NOMO-1 (cell line): ENCODE results near the gene AGFG2.

Experiments used
- DNase-seq, 2 experiments: peaks; one replicate each; lab custom pipeline; 2025; ENCODE audit not compliant: unreplicated experiment in 2 of 2; lab: John Stamatoyannopoulos, UW

The AGFG2 gene

DNA sequence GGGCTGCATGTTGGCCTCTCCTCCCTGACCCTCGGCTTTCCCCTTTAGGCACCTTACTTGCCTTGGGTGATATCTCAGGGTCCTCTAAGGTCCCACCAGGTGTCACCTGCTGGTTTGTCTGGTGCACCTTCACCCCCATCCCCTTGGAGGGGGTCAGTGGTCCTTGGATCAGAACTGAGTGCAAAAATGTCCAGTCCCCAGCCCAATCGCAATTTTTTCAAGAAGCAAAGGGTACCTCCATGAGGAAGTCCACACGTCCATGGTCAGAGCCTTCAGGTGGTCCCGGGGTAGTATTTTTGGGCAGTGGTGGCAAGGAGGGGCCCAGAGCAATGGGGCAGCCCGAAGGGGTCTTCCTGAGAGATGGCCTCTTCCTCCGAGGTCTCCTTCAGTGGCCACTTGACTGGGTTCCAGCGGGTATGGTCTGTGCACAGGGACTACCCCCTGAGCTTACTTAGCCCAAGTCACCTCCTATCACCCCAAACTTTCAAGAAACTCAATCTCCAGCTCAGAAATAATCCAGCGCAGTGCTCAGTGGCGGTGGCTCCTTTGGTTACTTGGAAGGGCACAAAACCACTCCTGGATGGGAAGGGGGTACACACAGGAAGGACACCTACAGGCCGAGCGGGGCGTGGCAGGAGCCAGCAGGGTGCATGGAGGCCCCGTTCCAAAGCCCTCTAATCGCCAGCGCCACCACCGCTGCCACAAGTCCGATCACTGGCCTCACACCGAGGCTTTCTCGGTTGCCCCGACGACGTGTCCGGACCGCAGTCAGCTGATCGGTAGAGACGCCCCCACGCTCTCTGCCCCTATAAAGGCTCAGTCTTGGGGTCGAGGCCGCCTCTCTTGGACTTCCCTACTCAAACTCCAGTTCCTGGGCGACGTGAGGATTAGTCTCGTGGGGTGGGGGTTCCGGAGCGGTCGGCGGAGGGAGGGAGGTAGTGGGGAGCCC is 30.2 kb downstream of the AGFG2 start:
- DNase-seq = peak; percentile 46 to 63

DNA sequence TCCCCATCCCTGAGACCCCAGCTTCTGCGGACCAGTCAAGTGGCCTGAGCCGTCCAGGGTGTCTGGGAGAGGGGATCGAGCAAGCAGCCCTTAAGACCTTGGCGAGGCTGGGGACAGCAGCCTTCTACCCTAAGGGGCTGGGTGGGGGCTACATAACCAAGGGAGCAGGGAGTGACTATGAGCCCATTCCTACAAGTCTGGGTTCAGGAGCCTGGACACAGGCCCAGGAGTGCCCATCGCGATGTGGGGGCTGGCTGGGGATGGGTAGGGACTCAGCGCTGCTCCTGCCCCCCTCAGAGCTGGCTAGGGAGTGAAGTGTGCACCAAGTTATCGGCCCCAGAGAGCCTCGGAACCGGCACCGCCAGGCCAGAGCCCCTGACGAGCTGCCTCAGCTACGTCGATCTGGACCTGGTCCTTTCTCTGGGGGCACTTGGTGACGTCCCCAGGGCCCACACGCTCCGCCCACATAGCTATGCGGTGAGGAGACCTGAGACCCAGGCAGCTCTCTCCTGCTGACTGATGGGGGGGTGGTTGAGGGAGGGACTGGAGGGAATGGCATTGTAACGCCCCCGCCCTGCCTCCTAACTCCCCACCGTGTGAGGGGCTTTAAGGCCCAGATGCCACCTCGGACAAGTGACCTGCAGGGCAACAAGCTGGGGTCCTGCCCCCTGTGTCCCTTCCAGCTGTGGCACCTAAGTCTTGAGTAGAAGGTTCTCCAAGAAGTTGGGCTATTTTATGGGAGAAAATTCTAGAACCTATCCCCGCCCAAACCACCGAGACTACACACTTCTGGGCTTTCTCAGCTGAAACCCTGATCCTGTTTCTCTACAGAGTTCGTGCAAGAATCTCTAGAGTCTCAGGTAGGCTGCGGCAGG is 32.2 kb downstream of the AGFG2 start:
- DNase-seq = no peak

DNA sequence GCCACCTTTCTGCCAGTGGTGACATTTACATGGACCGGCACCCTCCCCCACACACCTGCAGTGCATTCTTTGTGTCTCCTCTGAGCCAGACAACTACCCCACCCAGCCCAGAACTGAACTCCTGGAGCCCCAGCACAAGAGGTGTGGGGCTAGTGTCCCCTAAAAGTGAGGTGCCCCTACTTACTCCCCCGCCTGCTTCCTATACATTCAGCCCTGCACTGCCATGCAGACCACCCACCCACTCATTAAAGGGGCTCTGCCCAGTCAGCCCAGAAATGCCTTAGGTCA is 32.8 kb downstream of the AGFG2 start:
- no peak for DNase-seq

DNA sequence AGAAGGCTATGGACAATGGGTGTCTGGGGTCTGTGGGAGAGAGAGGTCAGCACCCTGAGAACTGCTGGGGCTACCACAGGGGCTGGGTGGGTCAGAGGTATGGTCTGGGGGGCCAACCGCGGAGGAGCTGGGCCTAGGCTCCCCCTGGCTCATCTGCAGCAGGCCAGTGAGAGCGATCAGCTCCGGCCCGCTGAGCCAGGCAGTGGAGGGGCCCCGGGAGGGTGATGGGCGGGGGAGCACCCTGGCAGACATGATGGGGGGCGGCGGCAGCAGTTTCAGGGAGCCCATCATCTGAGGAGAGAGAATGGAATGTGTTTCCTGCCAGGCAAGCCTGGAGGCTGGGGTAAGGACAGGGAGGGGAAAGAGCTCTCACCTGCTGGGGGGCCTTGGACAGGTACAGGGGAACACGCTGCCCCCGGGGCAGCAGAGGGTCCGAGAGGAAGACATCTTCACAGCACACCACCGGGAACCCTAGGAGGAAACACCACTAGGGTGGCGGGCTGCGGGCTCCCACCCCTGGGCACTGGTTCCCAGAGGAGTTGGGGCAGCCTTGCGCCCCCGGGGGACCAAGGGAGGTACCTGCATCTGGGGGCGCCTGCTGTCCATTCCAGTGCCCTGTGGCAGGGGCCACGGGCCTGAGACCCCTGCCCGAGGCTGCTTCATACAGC is 33.4 kb downstream of the AGFG2 start:
- DNase-seq = no peak

DNA sequence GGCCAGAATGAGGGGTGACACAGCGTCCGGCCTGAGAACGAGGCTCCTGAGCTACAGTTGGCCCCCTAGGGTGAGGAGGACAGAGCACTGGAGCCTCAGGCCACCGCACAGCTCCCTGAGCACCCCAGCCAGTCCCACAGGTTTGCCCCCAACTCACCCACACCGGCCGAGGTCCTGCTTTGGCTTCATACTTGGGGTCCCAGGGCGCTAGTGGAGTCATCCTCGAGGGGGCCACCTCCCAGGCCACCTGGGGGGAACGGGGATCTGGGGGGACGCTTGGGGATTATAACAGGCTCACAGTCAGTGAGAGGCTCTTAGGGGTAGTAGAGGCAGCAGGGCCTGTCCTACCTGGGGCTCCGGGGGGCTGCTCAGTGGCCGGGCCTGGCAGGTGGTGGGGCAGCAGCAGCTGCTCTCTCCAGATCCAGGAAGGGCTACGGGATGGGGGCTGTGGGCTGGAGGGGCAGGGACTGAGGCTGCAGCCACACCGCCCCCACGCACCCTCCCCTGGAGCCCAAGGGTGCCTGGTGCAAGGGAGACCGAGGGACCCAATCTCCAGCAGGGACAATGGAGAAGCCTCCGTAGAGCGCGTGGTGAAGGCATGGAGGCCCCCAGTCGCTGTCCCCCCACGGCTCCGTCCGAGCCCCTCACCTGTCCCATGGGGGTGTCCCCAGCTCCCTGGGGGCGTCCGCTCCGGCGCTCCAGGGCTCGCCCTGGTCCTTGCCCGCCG is 34.1 kb downstream of the AGFG2 start:
- no peak for DNase-seq

DNA sequence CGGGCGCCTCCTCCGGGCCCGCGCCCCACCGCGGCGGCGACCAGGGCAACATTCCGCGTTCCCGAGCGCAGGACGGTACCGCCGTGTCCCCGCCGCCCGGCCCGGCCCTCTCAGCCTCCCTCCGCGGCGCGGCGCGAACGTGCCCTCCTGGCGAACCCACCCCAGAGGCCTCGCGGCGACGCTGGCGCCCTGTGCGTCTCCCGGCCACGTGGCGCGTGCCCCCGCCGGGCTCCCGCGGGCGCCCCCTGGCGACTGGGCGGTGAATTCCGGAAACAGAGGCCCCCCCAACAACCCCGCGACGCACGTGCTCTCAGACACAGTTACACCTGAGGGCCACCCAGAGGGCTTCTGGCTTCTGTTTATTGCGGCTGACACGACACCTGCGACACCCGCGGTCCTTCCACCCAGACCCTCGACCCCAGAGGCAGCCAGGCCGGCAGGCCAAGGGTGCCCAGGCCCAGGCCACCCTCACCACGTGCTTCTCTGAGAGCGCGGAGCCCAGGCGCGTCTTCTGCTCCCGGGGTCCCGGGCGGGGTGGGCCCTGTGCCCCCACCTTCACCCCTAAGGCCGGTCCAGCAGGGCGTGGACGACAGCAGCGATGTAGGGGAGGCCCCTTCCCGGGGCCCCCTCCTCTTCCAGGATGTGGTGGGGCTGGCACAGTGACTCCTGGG is 34.8 kb downstream of the AGFG2 start, which contains the start of gene SAP25:
Gene SAP25 (minus strand): TSS at position 210 of the 671 bp plus-strand sequence. CDS start 158 bp downstream, at position 52.
- no peak for DNase-seq

DNA sequence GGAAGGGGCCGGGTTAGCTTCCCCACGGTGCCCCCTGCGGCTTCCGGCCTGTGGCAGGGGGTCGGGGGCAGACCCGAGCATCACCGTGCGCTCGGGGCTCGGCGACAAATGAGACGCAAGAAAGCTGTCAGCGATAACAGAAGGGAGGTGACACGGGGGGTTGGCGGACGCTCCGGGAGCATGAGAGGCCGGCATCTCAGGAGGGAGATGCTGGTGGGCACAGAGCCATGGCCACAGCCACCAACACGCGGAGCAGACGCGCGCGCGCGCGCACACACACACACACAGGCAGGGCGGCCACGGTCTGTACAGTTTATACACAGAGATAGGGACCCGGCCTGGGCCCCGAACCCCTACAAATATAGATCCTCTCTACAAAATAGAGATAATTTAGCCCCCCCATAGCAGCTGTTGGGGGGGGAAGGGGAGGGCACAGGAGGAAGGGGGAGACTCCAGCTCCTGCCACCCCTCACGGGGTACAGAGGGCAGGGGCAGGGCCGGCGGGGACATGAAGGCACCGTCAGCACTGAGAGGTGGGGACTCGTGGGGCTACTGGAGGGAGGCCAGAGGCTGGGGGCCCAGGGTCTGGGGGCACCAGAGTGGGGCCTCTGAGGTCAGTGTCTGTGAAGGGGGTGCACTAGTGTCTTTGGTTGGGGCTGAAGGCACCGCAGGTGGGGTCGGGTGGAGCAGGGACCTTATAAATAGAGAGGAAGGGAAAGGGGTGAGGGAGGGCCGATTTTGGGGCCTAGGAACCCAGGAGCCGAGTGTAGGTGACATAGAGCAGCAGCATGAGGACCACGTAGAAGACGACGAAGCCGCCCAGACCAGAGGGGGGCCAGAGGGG is 35.6 kb downstream of the AGFG2 start:
- DNase-seq = no peak

DNA sequence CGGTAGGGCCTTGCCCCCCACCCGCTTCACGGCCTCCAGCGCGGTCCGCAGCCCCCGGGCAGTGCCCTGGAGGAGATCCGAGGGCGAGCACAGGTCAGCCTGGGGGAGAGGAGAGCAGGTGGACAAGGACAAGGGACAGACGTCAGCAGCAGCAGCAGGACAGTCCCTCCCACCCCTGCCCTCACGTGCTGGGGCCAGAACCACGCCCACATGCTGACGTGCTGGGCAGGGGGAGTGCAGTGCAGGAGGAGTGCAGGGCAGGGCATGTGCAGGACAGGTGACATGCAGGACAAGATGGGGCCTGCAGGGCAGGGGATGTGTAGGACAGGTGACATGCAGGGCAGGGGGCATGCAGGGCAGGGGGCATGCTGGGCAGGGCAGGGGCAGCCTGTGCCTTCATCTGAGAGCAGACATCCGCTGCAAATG is 36.2 kb downstream of the AGFG2 start:
- DNase-seq = no peak

DNA sequence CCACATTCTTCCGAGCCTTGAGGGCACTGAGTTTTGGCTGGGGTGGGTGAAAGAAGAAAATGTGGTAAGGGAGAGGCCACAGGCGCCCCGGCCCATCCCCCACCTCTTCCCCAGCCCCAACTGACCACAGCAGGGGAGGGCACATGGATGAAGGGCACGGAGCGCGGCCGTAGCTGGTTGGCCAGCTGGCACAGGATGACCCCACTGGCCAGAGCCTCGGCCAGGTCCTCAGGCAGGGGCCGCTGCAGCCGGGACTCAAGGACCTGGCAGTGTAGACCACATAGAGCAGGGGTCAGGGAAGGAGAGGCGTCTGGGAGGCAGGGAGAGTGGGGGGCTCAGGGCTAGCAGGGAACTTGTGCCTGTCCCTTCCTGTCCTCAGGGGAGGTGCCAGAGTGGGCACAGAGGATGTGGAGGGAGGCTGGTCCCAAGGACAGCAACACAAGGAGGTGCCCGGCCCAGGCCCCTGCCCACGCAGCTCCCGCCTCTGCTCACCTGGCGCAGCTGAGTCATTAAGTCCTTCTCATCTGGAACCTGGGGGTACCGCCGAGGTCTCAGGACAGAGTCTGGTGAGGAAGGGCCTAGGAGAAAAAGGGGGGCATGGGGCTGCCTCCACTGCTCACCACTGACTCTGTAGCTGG is 36.9 kb downstream of the AGFG2 start:
- no peak for DNase-seq

DNA sequence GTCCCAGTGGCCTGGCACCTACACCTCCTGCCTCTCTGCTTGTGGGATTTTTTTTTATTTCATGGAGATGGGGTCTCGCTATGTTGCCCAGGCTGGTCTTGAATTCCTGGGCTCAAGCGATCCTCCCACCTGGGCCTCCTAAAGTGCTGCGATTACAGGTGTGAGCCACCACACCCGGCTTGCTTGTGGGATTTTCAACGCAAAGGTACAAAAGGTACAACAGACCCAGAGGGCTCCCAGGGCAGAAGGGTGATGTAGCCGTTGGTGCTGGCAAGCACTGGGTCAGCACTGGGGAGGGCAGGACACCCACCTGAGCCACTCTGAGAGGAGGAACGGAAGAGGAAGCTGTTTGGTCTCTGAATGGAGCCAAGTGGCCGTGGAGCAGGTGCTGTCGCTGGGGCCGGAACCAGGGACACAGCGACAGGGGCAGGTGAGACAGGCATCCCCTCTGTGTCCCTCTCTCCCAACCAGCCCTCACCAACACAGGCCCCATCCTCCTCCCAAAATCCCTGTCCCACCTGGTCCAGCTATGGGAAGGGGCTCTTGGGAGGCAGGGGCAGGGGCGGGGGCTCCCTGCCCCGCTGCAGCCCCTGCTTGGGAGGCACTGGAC is 37.5 kb downstream of the AGFG2 start:
- DNase-seq = no peak

DNA sequence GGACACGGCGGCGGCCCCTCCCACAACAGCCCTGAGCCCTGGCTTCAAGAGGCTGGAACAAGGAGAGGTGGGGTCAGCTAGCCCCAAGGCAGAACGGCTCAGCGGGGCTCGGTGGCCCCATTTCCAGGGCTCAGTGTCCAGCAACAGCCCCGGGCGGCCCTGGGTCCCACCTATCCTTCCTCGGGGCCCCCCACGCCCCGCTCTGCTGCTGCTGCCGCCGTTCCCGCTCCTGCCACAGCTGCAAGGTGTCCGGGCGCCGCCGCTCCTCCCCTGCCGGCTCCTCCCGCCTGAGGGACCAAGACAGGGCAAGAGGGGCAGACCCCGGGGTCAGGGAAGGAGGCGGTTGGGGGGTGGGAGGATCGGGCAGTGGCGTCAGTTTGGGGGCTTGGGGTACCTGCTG is 38.1 kb downstream of the AGFG2 start:
- DNase-seq = no peak

DNA sequence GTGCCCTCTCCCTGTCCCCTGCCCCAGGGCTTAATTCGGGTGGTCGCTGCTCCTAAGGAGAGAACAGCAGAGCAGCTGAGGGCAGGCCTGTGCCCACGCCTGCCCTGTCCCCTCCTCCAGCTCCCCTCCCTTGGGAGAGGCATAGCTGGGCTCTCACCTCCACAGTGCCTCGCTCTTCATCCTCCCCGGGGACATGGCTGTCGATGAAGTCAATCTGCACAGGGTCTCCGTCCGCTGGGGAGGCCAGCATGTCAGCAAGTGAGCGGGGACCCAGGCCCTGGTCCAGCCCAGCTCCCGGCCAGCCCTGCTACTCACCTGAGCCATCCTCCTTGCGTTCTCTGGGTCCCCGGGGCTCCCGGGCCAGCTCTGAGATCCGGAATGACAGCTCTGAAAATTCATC is 38.5 kb downstream of the AGFG2 start:
- DNase-seq = no peak

DNA sequence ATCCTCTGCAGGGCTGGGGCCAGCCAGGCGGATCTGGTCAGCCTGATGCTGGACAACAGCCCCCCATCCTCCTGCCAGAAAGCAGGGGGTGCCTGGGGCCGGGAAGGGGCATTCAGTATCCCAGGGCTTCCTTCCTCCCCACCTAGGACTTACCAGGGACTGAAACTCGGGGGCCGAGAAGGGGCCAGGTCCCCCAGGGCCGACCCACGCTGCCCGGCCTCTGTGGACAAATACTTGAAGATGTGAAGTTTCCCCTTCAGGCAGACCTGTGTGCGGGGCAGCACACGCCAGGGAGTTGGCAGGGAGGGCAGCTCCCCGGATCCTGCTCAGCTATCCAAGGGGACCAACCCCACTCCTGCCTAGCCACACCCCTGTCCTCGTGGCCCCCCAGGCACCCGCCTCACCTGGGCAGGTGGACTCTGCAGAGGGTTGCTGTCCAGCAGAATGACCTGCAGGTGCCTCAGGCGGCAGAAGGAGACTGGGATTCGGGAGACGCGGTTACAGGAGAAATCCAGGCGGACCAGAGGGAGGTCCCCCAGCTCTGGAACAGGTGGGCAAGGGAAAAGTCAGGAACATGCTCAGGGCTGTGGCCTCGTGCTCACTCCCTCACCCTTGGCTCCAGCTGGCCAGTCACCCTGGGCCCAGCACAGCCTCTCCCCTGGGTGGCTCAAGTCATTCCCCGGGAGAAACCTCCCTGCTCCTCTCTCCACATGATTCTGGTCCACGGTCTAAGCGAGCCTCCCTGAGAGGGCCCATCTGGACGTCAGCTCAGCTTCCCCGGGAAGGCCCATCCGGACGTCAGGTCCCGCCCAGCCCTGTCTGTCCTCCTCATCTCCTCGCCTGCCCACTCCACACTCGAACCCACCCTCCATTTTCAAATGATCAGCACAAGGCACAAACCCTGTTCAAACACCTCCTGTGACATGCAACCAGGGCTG is 39.5 kb downstream of the AGFG2 start:
- no peak for DNase-seq

DNA sequence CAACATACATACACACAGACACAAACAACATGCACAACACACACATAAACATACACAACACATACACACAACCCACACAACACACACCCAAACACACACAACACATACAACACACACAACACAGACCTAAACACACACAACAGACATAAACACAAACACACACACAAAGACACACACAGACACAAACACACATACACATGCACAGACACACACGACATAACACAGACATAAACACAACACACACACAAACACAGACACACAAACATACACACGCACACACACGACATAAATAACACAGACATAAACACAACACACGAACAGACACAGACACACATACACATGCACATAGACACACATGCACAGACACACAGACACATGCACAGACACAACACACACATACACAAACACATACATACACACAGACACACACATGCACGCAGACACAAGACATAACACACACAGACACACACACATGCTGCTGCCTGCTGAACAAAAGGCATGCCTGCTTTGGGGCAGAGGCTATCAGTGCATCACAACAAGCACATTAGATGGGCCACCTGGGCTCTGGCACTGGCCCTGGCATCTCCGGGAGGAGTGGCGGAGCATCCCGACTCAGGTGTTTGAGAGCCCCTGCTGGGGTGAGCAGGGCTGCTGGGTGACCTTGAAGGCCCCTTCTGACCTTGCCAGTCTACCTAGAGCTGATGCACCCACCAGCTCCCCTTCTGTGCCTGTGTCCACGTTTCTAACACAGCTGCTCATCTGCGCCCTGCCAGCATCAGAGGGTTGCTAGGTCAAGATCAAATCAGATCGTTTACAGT is 41.7 kb downstream of the AGFG2 start:
- no peak for DNase-seq

DNA sequence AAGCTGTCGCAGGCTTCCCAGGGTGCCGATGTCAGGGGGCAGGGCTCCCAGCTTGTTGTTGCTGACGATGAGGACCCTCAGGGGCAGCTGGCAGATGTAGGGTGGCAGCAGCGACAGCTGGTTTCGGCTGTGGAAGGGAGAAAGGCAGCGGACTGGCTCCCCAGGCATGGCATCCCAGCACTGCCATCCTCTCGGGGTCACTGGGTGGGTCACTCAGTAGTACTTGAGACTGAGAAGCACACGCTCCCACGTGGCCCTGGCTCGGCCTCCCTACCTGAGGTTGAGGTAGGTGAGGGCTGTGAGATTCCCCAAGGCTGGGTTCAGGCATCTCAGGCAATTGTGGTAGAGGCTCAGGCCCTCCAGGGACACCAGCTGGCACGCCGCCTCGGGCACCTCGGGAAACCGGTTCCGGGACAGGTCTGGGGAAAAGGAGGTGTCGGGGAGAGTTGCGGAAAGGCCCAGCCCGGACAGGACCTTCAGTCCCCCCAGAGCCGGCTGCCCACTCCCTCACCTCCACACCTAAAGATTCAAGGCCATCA is 43.1 kb downstream of the AGFG2 start:
- DNase-seq = no peak

DNA sequence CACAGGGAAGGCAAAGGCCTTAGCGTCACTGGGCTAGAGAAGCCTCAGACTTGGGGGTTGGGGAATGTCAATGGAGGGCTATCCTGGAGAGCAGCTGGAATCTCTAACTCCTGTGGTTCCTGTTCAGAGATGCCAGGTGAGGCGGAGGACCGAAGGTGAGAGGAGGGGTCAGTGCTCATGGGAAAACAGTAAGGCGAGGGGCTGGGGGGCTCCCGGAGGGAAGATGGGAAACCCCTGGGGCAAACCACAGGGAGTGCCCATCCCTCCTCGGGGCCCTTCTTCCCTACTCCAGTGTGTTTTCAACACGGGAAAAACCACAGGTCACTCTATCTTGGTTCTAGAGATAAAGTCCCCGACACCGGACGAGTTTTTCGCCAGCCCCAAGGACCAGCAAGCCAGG is 43.6 kb downstream of the AGFG2 start:
- DNase-seq = no peak
